GM18508 (cell line): ENCODE data around the gene EML4.

ENCODE experiments used
- ATAC-seq: cut with Tn5 transposase; IDR thresholded peaks from one replicate; pipeline ENCODE4 v1.9.1; 2021; ENCODE audit warnings: moderate number of reproducible peaks; ENCODE audit not compliant: insufficient read depth, unreplicated experiment

The EML4 gene

GRCh38 chr2:42192010-42192373 is 22.8 kb downstream of the EML4 start:
- no peak for ATAC-seq

GRCh38 chr2:42192652-42193566 is 23.8 kb downstream of the EML4 start:
- no peak for ATAC-seq

GRCh38 chr2:42193722-42194187 is 24.6 kb downstream of the EML4 start:
- no peak for ATAC-seq

- ATAC-seq, result no peak
Measured at GRCh38 chr2:42194428-42194827, 25.3 kb downstream of the EML4 start.

GRCh38 chr2:42195559-42195958 is 26.4 kb downstream of the EML4 start:
- no peak for ATAC-seq

- ATAC-seq, result no peak
Measured at GRCh38 chr2:42196070-42196402, 26.9 kb downstream of the EML4 start.

- ATAC-seq, result no peak
Measured at GRCh38 chr2:42196403-42197267, 27.5 kb downstream of the EML4 start.

- no peak for ATAC-seq
Measured at GRCh38 chr2:42197792-42198191, 28.6 kb downstream of the EML4 start.

GRCh38 chr2:42198466-42198865 is 29.3 kb downstream of the EML4 start:
- ATAC-seq, result no peak

GRCh38 chr2:42199002-42199401 is 29.8 kb downstream of the EML4 start:
- no peak for ATAC-seq

GRCh38 chr2:42199626-42200025 is 30.5 kb downstream of the EML4 start:
- ATAC-seq, result no peak

GRCh38 chr2:42200926-42201855 is 32.0 kb downstream of the EML4 start:
- no peak for ATAC-seq

- ATAC-seq, result no peak
Measured at GRCh38 chr2:42202634-42203008, 33.5 kb downstream of the EML4 start.

GRCh38 chr2:42203792-42204191 is 34.6 kb downstream of the EML4 start:
- ATAC-seq, result no peak

GRCh38 chr2:42205337-42205736 is 36.2 kb downstream of the EML4 start:
- ATAC-seq, result no peak

GRCh38 chr2:42207826-42208225 is 38.7 kb downstream of the EML4 start:
- ATAC-seq, result no peak

GRCh38 chr2:42210203-42210602 is 41.0 kb downstream of the EML4 start:
- no peak for ATAC-seq

- ATAC-seq, result no peak
Measured at GRCh38 chr2:42211291-42211690, 42.1 kb downstream of the EML4 start.

- no peak for ATAC-seq
Measured at GRCh38 chr2:42214669-42215068, 45.5 kb downstream of the EML4 start.

GRCh38 chr2:42216694-42217093 is 47.5 kb downstream of the EML4 start:
- ATAC-seq, result no peak
